Stimulated activated CD4-positive, alpha-beta T cell treated with anti-CD3 and anti-CD28 coated beads, TNF-alpha, amount 100 ng/mL, for 4 hours (primary cell): ENCODE results near the gene TUBB6.
A peak's percentile ranks its signal among the peaks of the same experiment; 100 is the strongest.

ENCODE experiments used
- DNase-seq, 3 experiments: peaks; one replicate each; pipeline ENCODE4 v3.0.0-alpha.2; 2020; ENCODE audit warnings: low read depth in 3 of 3

The TUBB6 gene

GRCh38 chr18:12307701-12308385 lies at the start of gene TUBB6:
Gene TUBB6, plus strand, starts transcription at chr18:12308241. Its CDS starts 52 bp downstream, at chr18:12308293.
- DNase-seq, result no peak

- no peak for DNase-seq
Measured at GRCh38 chr18:12258719-12259705, 49.0 kb upstream of the TUBB6 start.

GRCh38 chr18:12262748-12263147 lies 45.3 kb upstream of the TUBB6 start:
- no peak for DNase-seq

GRCh38 chr18:12264864-12265263 lies 43.2 kb upstream of the TUBB6 start:
- no peak for DNase-seq

- peak; percentile 16 to 35 (median 35) for DNase-seq
Measured at GRCh38 chr18:12271376-12272235, 36.4 kb upstream of the TUBB6 start.

GRCh38 chr18:12274793-12275192 lies 33.2 kb upstream of the TUBB6 start:
- DNase-seq, result no peak

DNA sequence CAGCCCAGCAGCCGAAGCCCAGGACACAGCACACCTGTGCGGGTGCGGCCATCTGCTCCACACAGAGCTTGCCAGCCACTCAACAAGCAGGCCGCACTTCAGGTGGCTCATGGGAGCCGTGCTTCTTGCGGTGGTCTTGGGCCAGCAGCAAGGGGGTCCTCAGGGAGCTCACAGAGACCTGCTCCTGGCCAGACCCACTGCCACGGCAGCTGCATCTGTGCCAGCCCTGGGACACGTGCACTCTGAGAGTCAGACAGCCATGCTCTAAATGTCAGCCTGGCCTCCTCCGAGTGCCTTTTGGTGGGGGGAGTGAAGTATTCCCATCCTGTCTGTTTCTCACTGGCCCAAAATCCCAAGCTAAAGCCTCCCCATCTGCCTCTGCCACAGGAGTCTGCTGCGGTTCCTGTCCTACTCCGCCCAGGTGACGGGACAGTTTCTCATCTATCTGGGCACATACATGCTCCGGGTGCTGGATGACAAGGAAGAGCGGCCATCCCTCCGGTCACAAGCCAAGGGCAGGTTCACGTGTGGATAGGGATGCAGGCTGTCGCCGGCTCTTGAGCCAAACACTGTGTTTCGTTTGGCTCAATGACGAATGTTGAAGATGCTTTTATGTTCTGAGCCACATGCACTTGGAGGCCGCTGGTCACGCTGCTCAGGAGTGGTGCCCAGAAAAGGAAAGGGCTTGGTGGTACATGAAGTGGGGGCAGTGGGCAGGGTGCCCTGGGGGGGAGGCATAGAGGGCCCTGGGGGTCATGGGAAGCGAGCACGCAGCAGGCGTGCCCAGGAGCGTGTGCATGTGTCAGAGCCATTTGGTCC lies 31.1 kb upstream of the TUBB6 start:
- no peak for DNase-seq

DNA sequence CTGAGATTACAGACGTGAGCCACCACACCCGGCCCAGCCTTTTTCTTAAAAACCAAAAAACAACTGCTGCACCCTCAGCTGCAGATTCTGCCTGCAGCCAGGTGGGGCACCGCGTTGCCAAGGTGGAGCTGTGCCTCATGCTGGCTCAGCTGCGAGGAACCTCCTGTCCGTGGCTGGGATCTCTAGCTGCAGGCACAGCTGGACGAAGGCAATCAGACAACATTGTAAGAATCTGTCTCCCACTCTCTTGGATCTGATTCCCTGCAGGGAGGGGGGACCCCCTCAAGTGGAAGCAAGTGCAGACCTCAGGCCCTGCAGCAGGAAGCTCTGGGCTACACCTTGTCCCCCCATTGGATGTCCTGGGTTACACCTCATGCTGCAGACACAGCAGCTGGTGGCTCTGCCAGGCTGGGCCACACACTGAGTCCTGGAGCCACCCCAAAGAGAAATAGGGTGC lies 29.8 kb upstream of the TUBB6 start:
- no peak for DNase-seq

GRCh38 chr18:12278741-12279682 lies 29.0 kb upstream of the TUBB6 start:
- DNase-seq, result no peak

- DNase-seq, result no peak
Measured at GRCh38 chr18:12279781-12280531, 28.1 kb upstream of the TUBB6 start.

DNA sequence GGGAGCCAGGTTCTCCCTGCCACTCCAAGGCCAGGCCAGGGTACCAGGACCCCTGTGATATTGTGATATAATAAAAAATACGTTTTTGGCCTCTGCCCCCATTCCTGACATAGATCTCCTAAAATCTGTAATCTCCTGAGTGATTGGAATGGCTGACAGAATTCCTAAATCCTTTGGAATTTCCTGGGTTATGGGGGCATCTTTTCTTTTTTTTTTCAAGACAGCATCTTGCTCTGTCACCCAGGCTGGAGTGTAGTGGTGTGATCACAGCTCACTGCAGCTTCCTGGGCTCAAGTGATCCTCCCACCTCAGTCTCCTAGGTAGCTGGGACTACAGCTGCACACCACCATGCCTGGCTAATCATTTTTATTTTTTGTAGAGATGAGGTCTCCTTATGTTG lies 26.2 kb upstream of the TUBB6 start:
- DNase-seq, result no peak

- no peak for DNase-seq
Measured at GRCh38 chr18:12282442-12283039, 25.5 kb upstream of the TUBB6 start.

GRCh38 chr18:12283256-12283655 lies 24.8 kb upstream of the TUBB6 start:
- DNase-seq, result no peak

DNA sequence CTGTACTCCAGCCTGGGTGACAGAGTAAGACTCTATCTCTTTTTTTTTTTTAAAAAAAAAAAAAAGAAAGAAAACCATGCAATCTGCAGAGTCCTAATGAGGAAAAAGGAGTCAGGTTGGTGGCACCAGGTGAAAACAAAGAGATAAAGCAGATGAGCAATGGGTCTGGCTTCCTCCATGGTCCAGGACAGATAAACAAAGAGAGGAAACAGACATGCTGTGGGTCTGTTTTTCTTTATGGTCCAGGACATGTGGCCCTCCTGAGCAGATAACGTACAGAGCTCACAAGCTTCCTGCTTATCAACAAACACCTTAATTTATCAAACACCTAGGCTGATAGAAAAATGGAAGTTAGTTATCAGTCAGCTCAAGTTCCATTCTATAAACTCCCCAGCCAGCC lies 24.4 kb upstream of the TUBB6 start:
- DNase-seq, result no peak

GRCh38 chr18:12287131-12287681 lies 20.8 kb upstream of the TUBB6 start:
- DNase-seq, result no peak

- DNase-seq, result no peak
Measured at GRCh38 chr18:12287684-12288402, 20.2 kb upstream of the TUBB6 start.

DNA sequence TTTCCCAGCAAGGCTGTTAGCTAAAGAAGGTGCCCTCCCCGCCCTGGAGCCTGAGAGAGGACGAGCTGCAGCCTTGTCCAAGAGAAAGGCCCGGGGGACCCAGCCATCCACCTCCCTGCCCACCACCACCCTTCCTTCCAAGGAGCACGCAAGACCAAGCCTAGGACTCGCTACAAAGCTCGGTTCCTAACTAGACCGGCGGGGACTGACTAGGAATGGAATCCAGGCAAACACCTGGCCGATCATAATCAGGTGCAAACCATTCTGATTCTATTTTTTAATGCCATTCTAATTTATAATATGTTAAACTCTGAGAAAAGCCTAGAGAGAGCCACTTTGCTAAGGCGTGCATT lies 19.7 kb upstream of the TUBB6 start:
- no peak for DNase-seq

GRCh38 chr18:12290086-12290485 lies 18.0 kb upstream of the TUBB6 start:
- DNase-seq, result no peak
